Transverse colon (tissue), 4 donors: Measurements from ENCODE around the gene JCAD. TPM values are rescaled to one million over a fixed set of nuclear protein-coding genes. Genes with fewer than 3 reads are reported as not detected.

ENCODE experiments used
- DNase-seq: peaks from one replicate; pipeline ENCODE4 v3.0.0-alpha.2; 2019
- H3K27ac ChIP-seq, 4 donors: fragments of 200-600 bp; sonication (generic); 2 replicates each; pipeline ENCODE4 v1.5.1; 2016 to 2018; ENCODE audit warnings: inconsistent platforms in 4 of 4
- H3K27me3 ChIP-seq: fragments of 200-600 bp; sonication (generic); 2 replicates; pipeline ENCODE4 v1.5.1; 2017; ENCODE audit warnings: inconsistent platforms
- H3K36me3 ChIP-seq, 4 donors: fragments of 200-600 bp; sonication (generic); 2 replicates each; pipeline ENCODE4 v1.5.1; 2017 to 2019; ENCODE audit warnings: inconsistent platforms in 4 of 4
- H3K4me1 ChIP-seq, 4 donors: fragments of 200-600 bp; sonication (generic); 2 replicates each; pipeline ENCODE4 v1.5.1; 2017 to 2020; ENCODE audit warnings: inconsistent platforms in 4 of 4
- H3K4me3 ChIP-seq, 4 donors: fragments of 200-600 bp; sonication (generic); 1 replicate in 1 of 4; 2 replicates in 3 of 4; pipeline versions ENCODE4 v1.5.1 to v1.6.1; 2017 to 2019; ENCODE audit warnings: inconsistent platforms in 4 of 4
- H3K9me3 ChIP-seq, 2 donors: fragments of 200-600 bp; sonication (generic); 2 replicates each; pipeline ENCODE4 v1.5.1; 2017 to 2019; ENCODE audit warnings: inconsistent platforms in 2 of 2
- CTCF ChIP-seq, 5 experiments: fragments of 200-600 bp in 3 of 5; fragments of 450-650 bp in 2 of 5; sonication (generic) in 3 of 5; IDR thresholded peaks; 1 replicate in 2 of 5; 2 replicates in 3 of 5; pipeline ENCODE4 v1.5.1; 2016 to 2017; ENCODE audit warnings: antibody characterized with exemption in 5 of 5, inconsistent platforms in 3 of 5, mild to moderate bottlenecking in 2 of 5, moderate library complexity in 1 of 5
- EP300 ChIP-seq: sonication (generic); formaldehyde crosslinking; IDR thresholded peaks from one replicate; pipeline ENCODE4 v1.6.1; 2017; ENCODE audit warnings: antibody characterized with exemption, low read depth
- POLR2A ChIP-seq: fragments of 450-650 bp; IDR thresholded peaks from one replicate; pipeline ENCODE4 v1.6.1; 2016; ENCODE audit warnings: antibody characterized with exemption, mild to moderate bottlenecking, moderate library complexity
- POLR2AphosphoS5 ChIP-seq, 3 donors: sonication (generic); formaldehyde crosslinking; IDR thresholded peaks; one replicate each; pipeline ENCODE4 v1.6.1; 2016; ENCODE audit warnings: antibody characterized with exemption in 3 of 3
- WGBS, 2 donors: methylation state at CpG; one replicate each; pipeline ENCODE4 v1.1.5; 2018; ENCODE audit warnings: low coverage in 1 of 2; 5-methylcytosine and 5-hydroxymethylcytosine counted together
- in situ Hi-C, 4 donors: fragments of 200-750 bp; cut with MboI; loops; one replicate each; pipeline versions ENCODE4 v1.15.0 to v1.15.1; 2017; ENCODE audit warnings: low sequenced_read_pairs in 3 of 4, low pct_ligation_motif_present in 1 of 4, low pct_unique_long_range_greater_than_20kb in 1 of 4
- intact Hi-C: fragments of 100-400 bp; cut with DNase I; formaldehyde crosslinking; loops from one replicate; pipeline ENCODE4 v1.15.1; 2023; ENCODE audit warnings: low total_unique reads
- total RNA-seq, 4 donors: library from RNA; depleted of rRNA; stranded (reverse); fragments of >200 nt; gene quantifications; one replicate each; pipeline ENCODE4 v1.1.0, GENCODE V29; 2016

Gene JCAD
- total RNA-seq, 4 donors from 2014 or later = 13.0 to 40.8 (median 19.9) TPM

DNA sequence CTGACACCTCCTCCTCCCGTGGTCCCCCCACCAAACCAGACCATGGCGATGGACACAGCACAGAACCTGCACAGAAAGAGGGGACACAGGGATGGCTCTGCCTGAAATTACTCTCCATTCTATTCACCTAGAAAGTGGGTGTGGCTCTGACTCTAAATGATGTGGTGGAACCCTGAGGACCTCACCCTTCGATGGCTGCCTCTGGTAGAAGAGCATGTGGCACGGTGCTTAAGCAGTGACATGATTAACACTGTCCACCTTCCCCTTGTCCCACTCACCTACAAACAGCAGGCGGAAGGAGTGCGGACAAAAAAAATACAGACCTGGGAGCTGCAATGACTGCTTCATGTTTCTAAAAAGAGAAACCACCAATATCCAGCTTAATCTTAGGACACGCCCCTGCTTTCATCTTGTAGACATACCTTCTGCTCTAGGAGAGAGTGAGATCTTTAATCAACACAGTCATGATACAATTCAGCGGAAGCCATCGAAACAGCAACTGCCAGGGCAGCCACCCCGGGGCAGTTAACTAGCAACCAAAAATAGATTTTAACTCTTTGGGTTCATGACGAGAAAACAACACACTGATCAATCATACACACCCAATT, 11.4 kb downstream of the JCAD start:
- Histone ChIP-seq H3K4me1 (peaks cover 0 to 6% (median 2%) of the 10 kb centered on the region in 4 donors), H3K4me3 (no peak overlapping the region), H3K27me3 (no peaks in the 10 kb centered on the region), H3K36me3 (no peaks in the 10 kb centered on the region), H3K27ac (no peak overlapping the region), H3K9me3 (no peaks in the 10 kb centered on the region)
- in situ Hi-C loops (no loop called here), intact Hi-C loops (no loop called here)
- WGBS, 2 donors = 73 to 75% methylated on average over 1 to 11 of the region's 11 CpGs
- no peak for TF ChIP-seq EP300
- no peak for DNase-seq

- H3K27me3 ChIP-seq = no peaks in the 10 kb centered on the region
- in situ Hi-C loops = no loop called here
- no peak overlapping the region for H3K27ac ChIP-seq
- H3K4me3 ChIP-seq = no peak overlapping the region
- H3K36me3 ChIP-seq = no peaks in the 10 kb centered on the region
- H3K9me3 ChIP-seq = no peaks in the 10 kb centered on the region
- DNase-seq = no peak
- peaks cover 0 to 6% (median 2%) of the 10 kb centered on the region in 4 donors for H3K4me1 ChIP-seq
- no peak for TF ChIP-seq POLR2AphosphoS5 (IDR thresholded peaks at IDR 0.05)
- no peak for TF ChIP-seq EP300
- TF ChIP-seq POLR2A = no peak
- TF ChIP-seq CTCF (IDR thresholded peaks at IDR 0.05) = no peak
- WGBS, 2 donors = 93% methylated on average over 21 of the region's 21 CpGs; no CpG with 5 or more reads in 1 of the 2 donors
- intact Hi-C loops = no loop called here
Measured at GRCh38 chr10:30047430-30047829, 12.0 kb downstream of the JCAD start.

DNA sequence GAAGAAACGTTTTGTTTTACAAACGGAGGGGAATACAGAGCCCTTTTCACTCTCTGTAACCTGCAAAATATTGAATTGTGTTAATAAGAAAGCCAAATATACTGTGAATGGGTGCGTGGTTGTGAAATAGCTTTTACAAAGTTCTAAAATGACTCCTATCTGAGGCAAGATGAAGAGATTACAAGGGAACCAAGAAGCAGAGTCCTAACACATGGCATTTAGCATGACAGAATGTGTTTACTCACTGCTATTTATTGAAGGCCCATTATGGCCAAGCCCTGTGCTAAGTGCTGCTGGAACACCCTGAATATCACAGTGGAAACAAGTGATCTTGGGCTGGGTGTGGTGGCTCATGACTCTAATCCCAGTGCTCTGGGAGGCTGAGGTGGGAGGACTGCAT, 12.9 kb downstream of the JCAD start:
- 28 to 68% methylated on average over 3 of the region's 3 CpGs for WGBS, 2 donors
- no peak for TF ChIP-seq POLR2A
- TF ChIP-seq POLR2AphosphoS5 (IDR thresholded peaks at IDR 0.05) = no peak
- TF ChIP-seq CTCF (IDR thresholded peaks at IDR 0.05) = no peak
- no peak for TF ChIP-seq EP300
- in situ Hi-C loops (no loop called here), intact Hi-C loops (no loop called here)
- DNase-seq = no peak
- Histone ChIP-seq H3K9me3 (no peaks in the 10 kb centered on the region), H3K27ac (no peak overlapping the region), H3K4me1 (peaks cover 0 to 6% (median 2%) of the 10 kb centered on the region in 4 donors), H3K36me3 (no peaks in the 10 kb centered on the region), H3K27me3 (no peaks in the 10 kb centered on the region), H3K4me3 (no peak overlapping the region)

GRCh38 chr10:30045961-30046360, 13.4 kb downstream of the JCAD start:
- Histone ChIP-seq H3K9me3 (no peaks in the 10 kb centered on the region), H3K4me3 (no peak overlapping the region), H3K36me3 (no peaks in the 10 kb centered on the region), H3K27me3 (no peaks in the 10 kb centered on the region), H3K4me1 (peaks cover 0 to 11% (median 2%) of the 10 kb centered on the region in 4 donors), H3K27ac (no peak overlapping the region)
- no peak for DNase-seq
- intact Hi-C loops (no loop called here), in situ Hi-C loops (no loop called here)
- WGBS, 2 donors = 70 to 84% methylated on average over 4 to 7 of the region's 7 CpGs
- TF ChIP-seq POLR2A = no peak
- no peak for TF ChIP-seq POLR2AphosphoS5 (IDR thresholded peaks at IDR 0.05)
- TF ChIP-seq CTCF (IDR thresholded peaks at IDR 0.05) = no peak
- TF ChIP-seq EP300 = no peak
